ENCODE results near the gene SNRNP48. TPM values are rescaled to one million over a fixed set of nuclear protein-coding genes. Genes with fewer than 3 reads are reported as not detected.

SNRNP48 gene
- polyA plus RNA-seq, 3 donors, result 5.1 to 6.0 (median 5.9) TPM

DNA sequence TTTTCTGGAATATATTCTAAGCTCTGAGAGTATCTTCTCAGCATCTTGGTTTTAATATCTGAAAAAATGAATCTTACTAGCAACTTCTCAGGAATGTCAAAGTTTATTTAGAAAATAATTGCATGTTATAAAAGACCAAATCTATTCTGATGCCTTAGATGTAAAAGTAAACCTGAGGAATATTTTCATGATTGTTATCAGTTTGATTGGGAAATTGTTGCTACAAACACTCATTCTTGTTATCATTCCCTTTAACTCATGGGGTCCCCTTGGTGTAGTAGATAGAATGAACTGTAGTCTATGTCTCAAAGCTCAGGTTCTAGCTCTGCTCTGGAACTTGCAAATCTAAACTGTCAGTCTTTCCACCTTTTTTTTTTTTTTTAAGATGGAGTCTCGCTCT, 50.0 kb downstream of the SNRNP48 start:
- no peak overlapping the region for H3K4me3 ChIP-seq (replicated peaks in 1 of 3; ENCODE audit: low read depth in 2 of 3, low read length in 3 of 3)
- intact Hi-C loops (cut with micrococcal nuclease), result no loop called here
- H3K9ac ChIP-seq (ENCODE audit: insufficient read depth, low read length, poor library complexity, severe bottlenecking), result no peak overlapping the region
- Mint-ChIP-seq H3K9me3 (peaks cover 0 to 8% (median 0%) of the 10 kb centered on the region in 7 donors), H3K4me1 (peaks cover 7% of the 10 kb centered on the region), H3K27ac (no peak overlapping the region), H3K36me3 (no peaks in the 10 kb centered on the region), H3K27me3 (ENCODE audit: low read depth in 3 of 3) (peaks cover 0 to 3% (median 1%) of the 10 kb centered on the region in 3 donors), H3K4me3 (no peak overlapping the region)
- no peak for DNase-seq
- no peaks in the 10 kb centered on the region for H3K9me3 ChIP-seq (replicated peaks in 1 of 2; ENCODE audit: control insufficient read depth in 1 of 2, insufficient read depth in 1 of 2, low read length in 2 of 2)
- peaks cover 4 to 6% of the 10 kb centered on the region in 2 donors for H3K4me1 ChIP-seq (ENCODE audit: control insufficient read depth in 1 of 2, insufficient read depth in 2 of 2, low read length in 2 of 2)
- H3K79me2 ChIP-seq (ENCODE audit: insufficient read depth, low read length), result no peaks in the 10 kb centered on the region
- no peaks in the 10 kb centered on the region for H3K27me3 ChIP-seq (ENCODE audit: control insufficient read depth in 2 of 2, insufficient read depth in 2 of 2, low read length in 2 of 2)
- TF ChIP-seq, protein P1, sequence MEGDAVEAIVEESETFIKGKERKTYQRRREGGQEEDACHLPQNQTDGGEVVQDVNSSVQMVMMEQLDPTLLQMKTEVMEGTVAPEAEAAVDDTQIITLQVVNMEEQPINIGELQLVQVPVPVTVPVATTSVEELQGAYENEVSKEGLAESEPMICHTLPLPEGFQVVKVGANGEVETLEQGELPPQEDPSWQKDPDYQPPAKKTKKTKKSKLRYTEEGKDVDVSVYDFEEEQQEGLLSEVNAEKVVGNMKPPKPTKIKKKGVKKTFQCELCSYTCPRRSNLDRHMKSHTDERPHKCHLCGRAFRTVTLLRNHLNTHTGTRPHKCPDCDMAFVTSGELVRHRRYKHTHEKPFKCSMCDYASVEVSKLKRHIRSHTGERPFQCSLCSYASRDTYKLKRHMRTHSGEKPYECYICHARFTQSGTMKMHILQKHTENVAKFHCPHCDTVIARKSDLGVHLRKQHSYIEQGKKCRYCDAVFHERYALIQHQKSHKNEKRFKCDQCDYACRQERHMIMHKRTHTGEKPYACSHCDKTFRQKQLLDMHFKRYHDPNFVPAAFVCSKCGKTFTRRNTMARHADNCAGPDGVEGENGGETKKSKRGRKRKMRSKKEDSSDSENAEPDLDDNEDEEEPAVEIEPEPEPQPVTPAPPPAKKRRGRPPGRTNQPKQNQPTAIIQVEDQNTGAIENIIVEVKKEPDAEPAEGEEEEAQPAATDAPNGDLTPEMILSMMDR (IDR thresholded peaks at IDR 0.05), result no peak
- no peak overlapping the region for H3K27ac ChIP-seq (ENCODE audit: low read depth in 1 of 2, low read length in 2 of 2)
- H4K20me1 ChIP-seq (ENCODE audit: insufficient read depth, low read length), result no peaks in the 10 kb centered on the region
- H2AFZ ChIP-seq (ENCODE audit: insufficient read depth, low read depth, low read length, poor library complexity, severe bottlenecking), result no peak overlapping the region
- WGBS (ENCODE audit: insufficient coverage), result no CpG with 5 or more reads among the region's 1 CpG
- H3K4me2 ChIP-seq (replicated peaks; ENCODE audit: extremely low read depth, low read length, poor library complexity, severe bottlenecking), result no peak overlapping the region
- H3K36me3 ChIP-seq (replicated peaks in 1 of 2; ENCODE audit: control insufficient read depth in 1 of 2, insufficient read depth in 2 of 2, low read length in 2 of 2), result no peaks in the 10 kb centered on the region

DNA sequence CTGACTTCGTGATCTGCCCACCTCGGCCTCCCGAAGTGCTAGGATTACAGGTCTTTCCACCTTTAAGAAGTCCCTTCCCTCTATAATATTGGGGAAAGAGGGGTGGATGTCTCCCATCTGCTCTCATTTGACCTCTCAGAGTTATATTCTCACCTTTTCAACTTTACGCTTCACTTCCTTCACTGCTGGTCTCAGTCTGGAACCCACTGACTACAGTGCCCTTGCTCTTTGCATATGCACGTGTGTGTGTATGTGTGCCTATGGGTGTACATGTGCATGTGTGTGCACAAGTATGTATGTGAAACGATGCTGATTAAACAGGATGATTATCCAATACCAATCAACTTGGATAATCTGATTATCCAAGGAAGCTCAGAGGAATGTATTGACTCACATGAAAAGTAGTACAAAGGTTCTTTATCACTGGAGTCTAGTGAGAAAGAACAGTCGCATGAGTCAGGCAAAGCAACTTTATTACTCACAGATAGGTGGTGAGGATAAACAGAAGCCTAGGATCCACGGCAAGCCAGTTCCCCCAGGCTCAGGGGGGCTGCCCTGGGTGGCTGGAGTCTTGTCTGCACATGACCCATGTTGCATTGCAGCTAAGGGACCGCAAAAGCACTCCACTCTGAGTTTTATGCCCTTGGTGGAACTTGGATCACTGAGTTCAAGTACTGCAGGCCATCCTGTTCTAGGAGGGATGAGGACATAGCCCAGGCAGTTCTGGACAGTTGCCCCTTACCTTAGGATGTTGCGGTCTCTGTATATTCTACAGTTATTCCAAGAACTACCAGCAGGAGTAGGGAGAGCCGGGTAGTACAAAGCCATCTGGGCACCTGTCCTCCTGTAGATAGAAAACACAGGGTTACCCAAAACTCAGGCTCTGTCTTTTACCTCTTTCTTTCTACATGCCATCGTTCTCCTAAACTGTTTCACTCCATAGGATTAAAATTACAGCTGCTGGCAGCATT, 50.9 kb downstream of the SNRNP48 start:
- Histone ChIP-seq H3K4me3 (replicated peaks in 1 of 3; ENCODE audit: low read depth in 2 of 3, low read length in 3 of 3) (no peak overlapping the region), H3K4me1 (ENCODE audit: control insufficient read depth in 1 of 2, insufficient read depth in 2 of 2, low read length in 2 of 2) (peaks cover 4 to 6% of the 10 kb centered on the region in 2 donors), H3K9ac (ENCODE audit: insufficient read depth, low read length, poor library complexity, severe bottlenecking) (no peak overlapping the region), H3K27me3 (ENCODE audit: control insufficient read depth in 2 of 2, insufficient read depth in 2 of 2, low read length in 2 of 2) (no peaks in the 10 kb centered on the region), H4K20me1 (ENCODE audit: insufficient read depth, low read length) (no peaks in the 10 kb centered on the region), H3K36me3 (replicated peaks in 1 of 2; ENCODE audit: control insufficient read depth in 1 of 2, insufficient read depth in 2 of 2, low read length in 2 of 2) (no peaks in the 10 kb centered on the region), H3K9me3 (replicated peaks in 1 of 2; ENCODE audit: control insufficient read depth in 1 of 2, insufficient read depth in 1 of 2, low read length in 2 of 2) (no peaks in the 10 kb centered on the region), H2AFZ (ENCODE audit: insufficient read depth, low read depth, low read length, poor library complexity, severe bottlenecking) (no peak overlapping the region), H3K27ac (ENCODE audit: low read depth in 1 of 2, low read length in 2 of 2) (no peak overlapping the region), H3K79me2 (ENCODE audit: insufficient read depth, low read length) (no peaks in the 10 kb centered on the region), H3K4me2 (replicated peaks; ENCODE audit: extremely low read depth, low read length, poor library complexity, severe bottlenecking) (no peak overlapping the region)
- 90% methylated on average over 4 of the region's 12 CpGs for whole genome bisulfite sequencing (ENCODE audit: insufficient coverage)
- TF ChIP-seq, protein P1 (IDR thresholded peaks at IDR 0.05), result no peak
- peaks cover 7% of the 10 kb centered on the region for H3K4me1 Mint-ChIP-seq
- no peak for DNase-seq
- H3K4me3 Mint-ChIP-seq, result no peak overlapping the region
- peaks cover 0 to 3% (median 1%) of the 10 kb centered on the region in 3 donors for H3K27me3 Mint-ChIP-seq (ENCODE audit: low read depth in 3 of 3)
- no peaks in the 10 kb centered on the region for H3K36me3 Mint-ChIP-seq
- no peak overlapping the region for H3K27ac Mint-ChIP-seq
- peaks cover 0 to 3% (median 0%) of the 10 kb centered on the region in 7 donors for H3K9me3 Mint-ChIP-seq
- intact Hi-C loops (cut with micrococcal nuclease), result no loop called here
